Mesenteric fat pad (tissue), 1 donor: ENCODE measurements around the gene POFUT2. TPM values are rescaled to one million over a fixed set of nuclear protein-coding genes. Genes with fewer than 3 reads are reported as not detected.
A peak's percentile ranks its signal among the peaks of the same experiment; 100 is the strongest.

ENCODE experiments used
- DNase-seq: peaks from one replicate; pipeline ENCODE4 v3.0.0-alpha.2; 2020; ENCODE audit warnings: low spot score
- long read RNA-seq: library from polyadenylated mRNA; unstranded; transcript quantifications from one replicate; pipeline ENCODE4 v2.0.0, GENCODE V29; 2020
- total RNA-seq: library from RNA; stranded (reverse); fragmentation: NEBNext Ultra II Directional; extraction: Animal tissue kit (Norgen Biotek cat#: 25700); gene quantifications from one replicate; pipeline ENCODE4 v1.2.1, GENCODE V29; 2021
- donor health status: DM: yes; HTN: yes; CAD: no.

POFUT2 gene
- 29.6 TPM for total RNA-seq
- long read RNA-seq, partial matches to known transcripts, result 2 of 14 reads
- long read RNA-seq, other reads (novel, unspliced or antisense), result 10 of 14 reads

DNA sequence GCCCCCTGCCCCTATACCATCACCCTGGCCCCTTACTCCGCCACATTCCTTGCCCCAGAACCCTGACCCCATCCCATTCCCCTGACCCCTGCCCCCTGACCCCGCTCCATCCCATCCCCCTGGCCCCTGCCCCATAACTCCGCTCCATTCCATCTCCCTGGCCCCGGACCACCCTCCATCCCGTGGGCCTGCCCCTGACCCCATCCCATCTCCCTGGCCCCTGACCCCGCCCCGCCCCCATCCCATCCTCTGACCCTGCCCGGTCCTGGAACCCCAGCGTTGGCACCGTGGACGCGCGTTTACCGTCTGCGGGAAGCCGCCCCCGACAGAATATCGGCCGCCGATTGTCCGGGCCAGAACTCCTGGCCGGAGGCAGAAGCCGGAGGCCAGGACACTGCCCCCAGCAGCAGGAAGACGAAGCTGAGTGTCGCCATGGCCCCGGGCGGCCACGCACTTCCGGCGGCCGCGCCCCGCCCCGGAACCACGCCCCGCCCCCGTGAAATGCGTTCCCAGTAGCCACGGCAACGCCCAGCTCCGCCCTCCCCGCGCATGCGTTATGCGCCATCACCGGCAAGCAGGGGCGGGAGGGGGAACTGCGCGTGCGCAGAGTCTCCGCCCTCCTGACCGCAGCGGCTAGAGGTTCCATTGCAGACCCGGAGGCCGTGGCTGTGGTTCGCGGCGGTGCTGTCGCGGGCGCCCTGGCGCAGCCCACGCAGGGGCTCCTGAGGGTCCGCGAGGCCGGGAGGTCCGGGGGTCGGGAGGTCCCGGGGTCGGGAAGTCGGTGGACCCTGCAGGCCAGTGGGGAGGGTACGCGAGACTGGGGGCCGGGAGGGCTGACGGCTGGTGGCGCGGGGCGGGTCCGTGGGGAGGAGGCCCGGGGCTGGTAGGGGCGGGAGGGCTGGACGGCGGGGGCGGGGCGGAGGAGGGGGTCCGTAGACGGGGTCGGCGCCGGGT lies at the start of gene POFUT2:
TSS of gene POFUT2 (minus strand) at position 458 of the 954 bp plus-strand sequence. CDS start at position 434, 24 bp downstream.
- peak; percentile 100 for DNase-seq

DNA sequence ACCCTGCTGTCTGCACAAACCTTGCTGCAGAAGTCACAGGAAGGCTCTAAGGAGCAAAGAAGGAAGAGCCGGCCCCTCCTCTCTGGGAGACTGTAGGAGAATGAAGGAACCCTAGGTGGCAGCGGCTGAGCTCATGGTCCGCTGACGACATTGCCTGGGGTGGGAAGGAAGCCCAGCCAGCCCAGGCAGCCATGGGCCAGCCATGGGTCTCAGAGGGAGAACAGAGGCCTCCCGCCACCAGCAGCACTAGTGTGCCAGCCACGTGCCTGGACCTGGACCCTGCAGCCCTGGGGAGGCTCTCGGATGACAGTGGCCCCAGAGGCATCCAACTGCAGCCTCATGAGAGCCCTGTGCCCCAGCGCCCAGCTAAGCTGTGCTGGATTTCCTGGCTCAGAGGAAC lies 49.2 kb upstream of the POFUT2 start:
- DNase-seq, result no peak

GRCh38 chr21:45336535-45336810 lies 48.8 kb upstream of the POFUT2 start:
- DNase-seq, result no peak

- DNase-seq, result no peak
Measured at GRCh38 chr21:45335761-45336534, 48.3 kb upstream of the POFUT2 start.

GRCh38 chr21:45335151-45335760 lies 47.6 kb upstream of the POFUT2 start:
- DNase-seq, result no peak

DNA sequence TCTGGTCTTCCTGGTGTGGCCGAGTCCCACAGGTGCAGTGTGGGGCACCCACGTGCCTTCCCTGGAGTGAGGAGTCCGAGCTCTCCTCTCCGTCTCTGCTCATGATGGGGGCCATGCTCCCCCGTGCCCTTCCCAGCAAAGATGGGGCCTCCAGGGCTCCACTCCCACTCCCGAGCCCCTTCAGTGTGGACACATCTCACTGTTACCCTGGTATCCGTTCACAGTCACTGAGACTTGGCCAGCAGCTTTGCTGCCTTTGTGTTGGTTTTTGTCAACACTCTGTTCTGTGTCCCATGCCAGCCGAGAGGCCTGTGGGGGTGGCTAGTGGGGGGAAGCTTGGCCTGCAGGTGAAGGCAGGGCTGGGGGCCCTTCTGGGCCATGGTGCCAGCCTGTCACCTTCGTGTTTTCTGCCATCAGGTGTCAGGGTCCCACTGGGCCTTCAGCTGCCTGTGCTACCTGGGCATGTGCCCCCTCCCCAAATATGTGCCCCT lies 46.9 kb upstream of the POFUT2 start:
- no peak for DNase-seq

DNA sequence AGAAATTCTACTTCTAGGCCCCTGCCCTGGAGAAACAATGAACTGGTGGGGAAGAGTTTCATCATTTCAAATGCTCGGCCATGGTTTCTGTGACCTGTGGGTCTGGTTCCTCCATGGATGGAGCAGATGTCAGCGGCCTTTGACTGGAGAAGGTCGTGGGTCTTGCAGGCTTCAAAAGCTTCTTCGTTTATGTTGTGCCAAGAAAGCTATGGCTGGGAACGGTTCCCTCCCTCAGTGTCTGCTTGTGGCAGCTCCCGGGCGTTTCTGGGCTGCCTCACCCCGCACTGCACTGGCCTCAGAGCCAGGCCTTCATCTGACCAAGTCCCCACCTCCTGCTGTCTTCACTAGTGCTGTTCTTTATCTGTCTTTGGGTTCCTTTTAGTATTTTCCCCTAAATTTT lies 46.4 kb upstream of the POFUT2 start:
- DNase-seq, result no peak

GRCh38 chr21:45333583-45334121 lies 46.0 kb upstream of the POFUT2 start:
- DNase-seq, result no peak

- DNase-seq, result no peak
Measured at GRCh38 chr21:45332981-45333582, 45.4 kb upstream of the POFUT2 start.

DNA sequence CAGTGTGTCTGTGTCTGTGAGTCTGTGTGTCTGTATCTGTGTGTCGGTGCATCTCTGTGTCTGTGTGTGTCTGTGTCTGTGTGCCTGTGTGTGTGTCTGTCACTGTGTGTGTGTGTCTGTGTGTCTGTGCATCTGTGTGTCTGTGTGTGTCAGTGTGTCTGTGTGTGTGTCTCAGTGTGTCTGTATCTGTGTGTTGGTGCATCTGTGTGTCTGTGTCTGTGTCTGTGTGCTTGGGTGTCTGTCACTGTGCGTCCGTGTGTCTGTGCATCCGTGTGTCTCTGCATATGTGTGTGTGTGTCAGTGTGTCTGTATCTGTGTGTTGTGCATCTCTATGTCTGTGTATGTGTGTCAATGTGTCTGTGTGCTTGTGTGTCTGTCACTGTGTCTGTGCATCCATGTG lies 44.7 kb upstream of the POFUT2 start:
- no peak for DNase-seq

GRCh38 chr21:45331531-45332147 lies 43.9 kb upstream of the POFUT2 start:
- peak; percentile 51 for DNase-seq

- no peak for DNase-seq
Measured at GRCh38 chr21:45330851-45331261, 43.2 kb upstream of the POFUT2 start.

DNA sequence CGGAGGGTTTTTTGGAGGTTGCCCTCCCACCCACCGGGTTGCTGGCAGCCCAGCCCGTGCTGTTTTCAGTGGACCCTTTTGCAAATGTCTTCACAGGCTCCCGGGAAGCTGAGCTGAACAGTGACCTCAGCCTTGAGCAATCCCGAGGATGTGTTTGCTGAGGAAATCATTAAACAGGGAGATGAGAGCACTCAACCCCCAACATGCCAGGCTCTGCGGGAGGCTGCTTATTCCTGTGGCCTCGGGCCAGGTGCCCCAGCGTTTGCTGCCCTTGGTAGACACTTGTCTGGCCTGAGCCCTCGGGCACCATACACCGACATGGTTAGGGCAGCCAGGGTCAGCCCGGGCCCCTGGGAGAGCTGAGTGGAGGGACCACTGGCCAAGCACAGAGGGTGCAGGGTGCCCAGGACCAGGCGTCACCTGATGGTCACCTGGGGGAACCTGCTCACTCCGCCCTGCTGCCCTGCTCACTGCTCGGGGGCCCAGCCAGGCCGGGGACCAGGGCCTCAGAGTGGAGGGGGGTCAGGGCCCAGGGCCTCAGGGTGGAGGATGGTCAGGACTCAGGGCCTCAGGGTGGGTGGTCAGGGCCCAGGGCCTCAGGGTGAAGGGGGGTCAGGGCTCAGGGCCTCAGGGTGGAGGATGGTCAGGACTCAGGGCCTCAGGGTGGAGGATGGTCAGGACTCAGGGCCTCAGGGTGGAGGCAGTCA lies 42.5 kb upstream of the POFUT2 start:
- peak; percentile 89 for DNase-seq

- no peak for DNase-seq
Measured at GRCh38 chr21:45329261-45330074, 41.8 kb upstream of the POFUT2 start.

GRCh38 chr21:45328198-45329091 lies 40.8 kb upstream of the POFUT2 start:
- DNase-seq, result no peak

- no peak for DNase-seq
Measured at GRCh38 chr21:45327441-45328197, 39.9 kb upstream of the POFUT2 start.

- DNase-seq, result no peak
Measured at GRCh38 chr21:45326891-45327440, 39.3 kb upstream of the POFUT2 start.
